ENCODE measurements around the gene NRCAM. TPM values are rescaled to one million over a fixed set of nuclear protein-coding genes. Genes with fewer than 3 reads are reported as not detected.

NRCAM gene
- polyA plus RNA-seq, 2 of the 4 experiments (the other 2 are of a cell fraction) = 129 to 210 TPM

GRCh38 chr7:108375668-108376067 lies 80.6 kb downstream of the NRCAM start:
- no peak for TF ChIP-seq FOSL2 (IDR thresholded peaks at IDR 0.05)
- no peak for TF ChIP-seq FOSL2 (CRISPR knock-in tag; IDR thresholded peaks at IDR 0.05)
- TF ChIP-seq CTCF (IDR thresholded peaks at IDR 0.05) = no peak
- no peak for TF ChIP-seq EHF (CRISPR knock-in tag; IDR thresholded peaks at IDR 0.05)
- TF ChIP-seq BHLHE40 (IDR thresholded peaks at IDR 0.05; ENCODE audit: low read depth, low read length) = no peak
- no peak for TF ChIP-seq MAX (IDR thresholded peaks at IDR 0.05)
- TF ChIP-seq CBX8 (IDR thresholded peaks at IDR 0.05) = no peak
- TF ChIP-seq POLR2AphosphoS2 (conservative IDR thresholded peaks at IDR 0.05; ENCODE audit: low read length) = no peak
- TF ChIP-seq, protein P1, sequence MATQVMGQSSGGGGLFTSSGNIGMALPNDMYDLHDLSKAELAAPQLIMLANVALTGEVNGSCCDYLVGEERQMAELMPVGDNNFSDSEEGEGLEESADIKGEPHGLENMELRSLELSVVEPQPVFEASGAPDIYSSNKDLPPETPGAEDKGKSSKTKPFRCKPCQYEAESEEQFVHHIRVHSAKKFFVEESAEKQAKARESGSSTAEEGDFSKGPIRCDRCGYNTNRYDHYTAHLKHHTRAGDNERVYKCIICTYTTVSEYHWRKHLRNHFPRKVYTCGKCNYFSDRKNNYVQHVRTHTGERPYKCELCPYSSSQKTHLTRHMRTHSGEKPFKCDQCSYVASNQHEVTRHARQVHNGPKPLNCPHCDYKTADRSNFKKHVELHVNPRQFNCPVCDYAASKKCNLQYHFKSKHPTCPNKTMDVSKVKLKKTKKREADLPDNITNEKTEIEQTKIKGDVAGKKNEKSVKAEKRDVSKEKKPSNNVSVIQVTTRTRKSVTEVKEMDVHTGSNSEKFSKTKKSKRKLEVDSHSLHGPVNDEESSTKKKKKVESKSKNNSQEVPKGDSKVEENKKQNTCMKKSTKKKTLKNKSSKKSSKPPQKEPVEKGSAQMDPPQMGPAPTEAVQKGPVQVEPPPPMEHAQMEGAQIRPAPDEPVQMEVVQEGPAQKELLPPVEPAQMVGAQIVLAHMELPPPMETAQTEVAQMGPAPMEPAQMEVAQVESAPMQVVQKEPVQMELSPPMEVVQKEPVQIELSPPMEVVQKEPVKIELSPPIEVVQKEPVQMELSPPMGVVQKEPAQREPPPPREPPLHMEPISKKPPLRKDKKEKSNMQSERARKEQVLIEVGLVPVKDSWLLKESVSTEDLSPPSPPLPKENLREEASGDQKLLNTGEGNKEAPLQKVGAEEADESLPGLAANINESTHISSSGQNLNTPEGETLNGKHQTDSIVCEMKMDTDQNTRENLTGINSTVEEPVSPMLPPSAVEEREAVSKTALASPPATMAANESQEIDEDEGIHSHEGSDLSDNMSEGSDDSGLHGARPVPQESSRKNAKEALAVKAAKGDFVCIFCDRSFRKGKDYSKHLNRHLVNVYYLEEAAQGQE (IDR thresholded peaks at IDR 0.05) = no peak
- no peak for TF ChIP-seq HEYL (CRISPR knock-in tag; IDR thresholded peaks at IDR 0.05)
- TF ChIP-seq FOSB (CRISPR knock-in tag; IDR thresholded peaks at IDR 0.05) = no peak
- no peak for TF ChIP-seq E2F6 (IDR thresholded peaks at IDR 0.05; ENCODE audit: borderline replicate concordance, low read depth)
- no peak for TF ChIP-seq PHF8 (IDR thresholded peaks at IDR 0.05; ENCODE audit: borderline replicate concordance, low read depth)
- FAIRE-seq (no peak), DNase-seq (ENCODE audit: low read depth in 1 of 2, low spot score in 1 of 2) (no peak), ATAC-seq (no peak; a peak in 1 of 6 replicates)
- ChIA-PET POLR2A (no interaction called here), CTCF (interaction anchor here (1.2 kb wide), 1 partner anchor 17 kb away, joined by 5 read pairs; no protein-coding TSS in a partner anchor)
- no peak overlapping the region for H3K27ac ChIP-seq
- 96% methylated on average over 1 of the region's 1 CpG for WGBS (ENCODE audit: missing lambda C conversion rate)
- H3K4me2 ChIP-seq = no peak overlapping the region
- 0 out of 3 replicates have a peak, but pooled peaks cover 10% of the 10 kb centered on the region for H3K9me3 ChIP-seq
- H3K4me3 ChIP-seq = no peak overlapping the region
- H3K4me1 ChIP-seq = peaks cover 11% of the 10 kb centered on the region; the same call in 1 of the 3 replicates

DNA sequence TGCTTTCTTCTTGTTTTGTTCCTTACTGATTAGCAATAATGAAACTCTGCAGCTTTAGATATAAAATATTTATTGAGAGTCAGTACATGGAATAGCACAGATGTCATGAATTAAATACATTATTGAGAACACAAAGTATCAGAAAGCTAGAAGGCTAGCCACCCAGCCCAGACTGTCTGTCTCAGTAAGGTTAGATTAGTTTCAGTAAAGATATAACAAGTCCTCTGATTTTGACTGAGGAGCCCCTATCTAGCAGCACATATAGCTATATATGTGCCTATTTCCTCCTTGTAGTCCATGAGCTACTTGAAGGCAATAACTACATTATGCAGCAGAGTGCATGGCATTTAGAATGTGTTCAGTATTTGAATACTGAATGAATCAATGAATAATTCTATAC lies 81.3 kb downstream of the NRCAM start:
- no peak overlapping the region for H3K27ac ChIP-seq
- no peak overlapping the region for H3K4me2 ChIP-seq
- no peak overlapping the region for H3K4me3 ChIP-seq
- H3K9me3 ChIP-seq = 0 out of 3 replicates have a peak, but pooled peaks cover 10% of the 10 kb centered on the region
- ChIA-PET CTCF (interaction anchor here (1.2 to 1.7 kb wide), 2 partner anchors 16 to 27 kb away, joined by 5 read pairs; no protein-coding TSS in a partner anchor), POLR2A (no interaction called here)
- H3K4me1 ChIP-seq = peaks cover 11% of the 10 kb centered on the region; the same call in 2 of the 3 replicates
- ATAC-seq (no peak), FAIRE-seq (no peak), DNase-seq (ENCODE audit: low read depth in 1 of 2, low spot score in 1 of 2) (no peak)
- no peak for TF ChIP-seq FOSB (CRISPR knock-in tag; IDR thresholded peaks at IDR 0.05)
- no peak for TF ChIP-seq CBX8 (IDR thresholded peaks at IDR 0.05)
- no peak for TF ChIP-seq PBX3 (IDR thresholded peaks at IDR 0.05)
- TF ChIP-seq, protein P2, sequence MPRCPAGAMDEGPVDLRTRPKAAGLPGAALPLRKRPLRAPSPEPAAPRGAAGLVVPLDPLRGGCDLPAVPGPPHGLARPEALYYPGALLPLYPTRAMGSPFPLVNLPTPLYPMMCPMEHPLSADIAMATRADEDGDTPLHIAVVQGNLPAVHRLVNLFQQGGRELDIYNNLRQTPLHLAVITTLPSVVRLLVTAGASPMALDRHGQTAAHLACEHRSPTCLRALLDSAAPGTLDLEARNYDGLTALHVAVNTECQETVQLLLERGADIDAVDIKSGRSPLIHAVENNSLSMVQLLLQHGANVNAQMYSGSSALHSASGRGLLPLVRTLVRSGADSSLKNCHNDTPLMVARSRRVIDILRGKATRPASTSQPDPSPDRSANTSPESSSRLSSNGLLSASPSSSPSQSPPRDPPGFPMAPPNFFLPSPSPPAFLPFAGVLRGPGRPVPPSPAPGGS (IDR thresholded peaks at IDR 0.05) = no peak
- TF ChIP-seq NPAS2 (CRISPR knock-in tag; IDR thresholded peaks at IDR 0.05; ENCODE audit: borderline replicate concordance) = no peak
- no peak for TF ChIP-seq PHF8 (IDR thresholded peaks at IDR 0.05; ENCODE audit: borderline replicate concordance, low read depth)
- TF ChIP-seq, protein P1 (IDR thresholded peaks at IDR 0.05) = no peak
- no peak for TF ChIP-seq ZNF302 (CRISPR knock-in tag; IDR thresholded peaks at IDR 0.05)
- TF ChIP-seq MAX (IDR thresholded peaks at IDR 0.05) = no peak
- TF ChIP-seq USF2 (IDR thresholded peaks at IDR 0.05) = no peak
- TF ChIP-seq EHF (CRISPR knock-in tag; IDR thresholded peaks at IDR 0.05) = no peak
- TF ChIP-seq, protein P3, sequence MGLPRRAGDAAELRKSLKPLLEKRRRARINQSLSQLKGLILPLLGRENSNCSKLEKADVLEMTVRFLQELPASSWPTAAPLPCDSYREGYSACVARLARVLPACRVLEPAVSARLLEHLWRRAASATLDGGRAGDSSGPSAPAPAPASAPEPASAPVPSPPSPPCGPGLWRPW (IDR thresholded peaks at IDR 0.05) = no peak
